ENCODE results near the gene ERC1.
A peak's percentile ranks its signal among the peaks of the same experiment; 100 is the strongest.

ERC1 gene

DNA sequence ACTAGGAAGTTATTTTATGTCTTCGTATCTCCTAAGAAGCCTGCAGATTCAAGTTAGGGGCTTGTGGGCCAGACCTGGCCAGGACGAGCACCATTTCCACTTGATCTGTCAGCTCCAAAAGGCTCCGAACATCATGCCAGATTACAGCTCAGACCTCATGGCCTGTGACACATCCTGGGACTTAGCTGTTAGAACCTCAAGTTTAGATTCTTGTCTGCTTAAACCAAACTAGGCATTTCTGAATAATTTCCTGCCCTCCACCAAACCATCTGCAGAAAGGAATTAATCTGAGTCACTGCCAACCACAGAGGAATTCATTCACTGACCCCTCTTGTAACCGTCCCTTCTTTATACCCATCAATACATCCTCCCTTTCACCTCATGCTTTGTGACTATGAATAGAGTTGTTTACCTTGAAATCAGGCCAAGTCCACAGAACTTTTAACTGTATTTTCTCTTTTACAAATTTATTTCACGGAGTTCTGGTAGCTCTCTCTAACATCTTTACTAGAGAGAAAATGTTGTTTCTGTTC, 483.1 kb downstream of the ERC1 start:
- peak; percentile 75 for DNase-seq (ENCODE audit: low spot score)
- ChIA-PET POLR2A (ENCODE audit: low non-redundant PET) (interaction anchor here (0.7 kb wide), 1 partner anchor 519 kb away, joined by 3 read pairs; no protein-coding TSS in a partner anchor), CTCF (interaction anchor here (0.5 to 1.9 kb wide), 2 partner anchors 356 to 446 kb away, joined by 4 to 5 read pairs; no protein-coding TSS in a partner anchor)
- peak overlapping the region; percentile 81 for H3K27ac ChIP-seq
- TF ChIP-seq, protein P1, sequence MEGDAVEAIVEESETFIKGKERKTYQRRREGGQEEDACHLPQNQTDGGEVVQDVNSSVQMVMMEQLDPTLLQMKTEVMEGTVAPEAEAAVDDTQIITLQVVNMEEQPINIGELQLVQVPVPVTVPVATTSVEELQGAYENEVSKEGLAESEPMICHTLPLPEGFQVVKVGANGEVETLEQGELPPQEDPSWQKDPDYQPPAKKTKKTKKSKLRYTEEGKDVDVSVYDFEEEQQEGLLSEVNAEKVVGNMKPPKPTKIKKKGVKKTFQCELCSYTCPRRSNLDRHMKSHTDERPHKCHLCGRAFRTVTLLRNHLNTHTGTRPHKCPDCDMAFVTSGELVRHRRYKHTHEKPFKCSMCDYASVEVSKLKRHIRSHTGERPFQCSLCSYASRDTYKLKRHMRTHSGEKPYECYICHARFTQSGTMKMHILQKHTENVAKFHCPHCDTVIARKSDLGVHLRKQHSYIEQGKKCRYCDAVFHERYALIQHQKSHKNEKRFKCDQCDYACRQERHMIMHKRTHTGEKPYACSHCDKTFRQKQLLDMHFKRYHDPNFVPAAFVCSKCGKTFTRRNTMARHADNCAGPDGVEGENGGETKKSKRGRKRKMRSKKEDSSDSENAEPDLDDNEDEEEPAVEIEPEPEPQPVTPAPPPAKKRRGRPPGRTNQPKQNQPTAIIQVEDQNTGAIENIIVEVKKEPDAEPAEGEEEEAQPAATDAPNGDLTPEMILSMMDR (conservative IDR thresholded peaks at IDR 0.05; ENCODE audit: low read depth) = no peak

DNA sequence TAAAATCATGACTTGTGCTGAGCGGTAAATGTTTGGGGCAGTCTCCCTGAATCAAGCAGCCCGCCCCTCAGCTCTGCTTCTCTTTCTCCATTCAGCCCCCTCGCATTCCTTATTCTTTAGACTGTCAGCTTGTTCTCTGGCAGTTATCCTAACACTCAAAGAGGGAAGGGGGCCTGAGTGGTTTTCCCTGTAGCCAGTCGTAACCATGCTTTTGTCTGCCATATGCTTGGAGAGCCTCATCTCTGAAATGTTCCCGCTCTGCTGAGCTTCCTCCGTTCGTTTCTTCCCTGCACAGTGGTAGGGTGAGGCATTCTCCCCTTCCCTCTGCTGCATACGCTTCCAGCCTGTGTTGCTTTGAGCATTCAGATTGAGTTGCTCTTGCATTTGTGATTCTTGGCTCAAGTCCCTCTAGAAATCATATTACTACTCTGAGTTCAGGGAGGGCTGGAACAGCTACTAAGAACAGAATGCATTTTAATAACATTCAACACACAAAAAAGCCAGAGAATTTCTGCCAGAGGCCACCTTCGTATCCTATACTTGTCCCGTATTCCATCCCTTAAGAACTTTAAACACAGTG, 483.6 kb downstream of the ERC1 start:
- ChIA-PET CTCF (interaction anchor here (1.9 kb wide), 1 partner anchor 356 kb away, joined by 5 read pairs; no protein-coding TSS in a partner anchor), POLR2A (ENCODE audit: low non-redundant PET) (interaction anchor here (0.7 kb wide), 1 partner anchor 518 kb away, joined by 3 read pairs; no protein-coding TSS in a partner anchor)
- DNase-seq (ENCODE audit: low spot score) = peak; percentile 19
- peak overlapping the region; percentile 81 for H3K27ac ChIP-seq
- TF ChIP-seq, protein P1 (conservative IDR thresholded peaks at IDR 0.05; ENCODE audit: low read depth) = no peak

DNA sequence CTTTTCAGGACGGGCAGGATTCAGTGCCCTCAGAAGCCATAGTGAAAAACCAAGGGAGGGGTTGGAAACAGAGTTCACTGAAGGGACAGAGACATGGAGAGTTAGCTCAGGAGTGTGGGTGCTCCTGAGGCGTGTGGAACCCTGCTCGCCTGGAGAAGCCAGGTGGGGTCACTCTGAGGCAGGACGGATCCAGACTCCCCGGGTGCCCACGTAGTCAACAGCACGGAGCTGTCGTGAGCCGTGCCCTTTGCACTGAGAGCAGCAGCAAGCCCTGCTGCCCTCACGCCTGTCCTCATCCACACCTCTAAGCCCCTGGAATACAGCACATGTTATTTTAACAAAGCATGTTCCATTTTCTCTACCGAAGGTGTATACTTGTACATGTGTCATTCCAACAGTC, 488.6 kb downstream of the ERC1 start:
- no peak for DNase-seq (ENCODE audit: low spot score)
- ChIA-PET CTCF (no interaction called here), POLR2A (ENCODE audit: low non-redundant PET) (no interaction called here)
- H3K27ac ChIP-seq = no peak overlapping the region
- TF ChIP-seq, protein P1 (conservative IDR thresholded peaks at IDR 0.05; ENCODE audit: low read depth) = no peak

DNA sequence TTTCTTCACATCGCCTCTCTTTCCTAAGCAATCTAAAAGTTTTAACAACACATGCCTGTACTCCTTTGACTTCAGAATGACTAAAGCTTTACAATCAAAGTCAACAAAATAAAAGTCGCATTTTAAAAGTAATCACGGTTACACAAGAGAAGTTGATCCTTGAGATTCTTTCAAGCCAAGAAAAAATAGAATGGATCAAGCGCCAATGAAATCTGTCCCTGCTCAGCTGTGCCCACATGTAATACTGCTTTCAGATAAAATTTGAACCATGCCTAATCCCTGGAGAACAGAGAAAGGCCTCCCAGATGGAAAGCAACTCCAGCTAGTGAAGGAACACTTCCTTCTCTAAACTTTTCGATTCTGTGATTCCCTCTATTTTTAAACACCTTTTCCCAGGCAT, 490.3 kb downstream of the ERC1 start:
- TF ChIP-seq, protein P1 (conservative IDR thresholded peaks at IDR 0.05; ENCODE audit: low read depth) = no peak
- POLR2A ChIA-PET (ENCODE audit: low non-redundant PET) = no interaction called here
- CTCF ChIA-PET = no interaction called here
- H3K27ac ChIP-seq = no peak overlapping the region
- DNase-seq (ENCODE audit: low spot score) = no peak

DNA sequence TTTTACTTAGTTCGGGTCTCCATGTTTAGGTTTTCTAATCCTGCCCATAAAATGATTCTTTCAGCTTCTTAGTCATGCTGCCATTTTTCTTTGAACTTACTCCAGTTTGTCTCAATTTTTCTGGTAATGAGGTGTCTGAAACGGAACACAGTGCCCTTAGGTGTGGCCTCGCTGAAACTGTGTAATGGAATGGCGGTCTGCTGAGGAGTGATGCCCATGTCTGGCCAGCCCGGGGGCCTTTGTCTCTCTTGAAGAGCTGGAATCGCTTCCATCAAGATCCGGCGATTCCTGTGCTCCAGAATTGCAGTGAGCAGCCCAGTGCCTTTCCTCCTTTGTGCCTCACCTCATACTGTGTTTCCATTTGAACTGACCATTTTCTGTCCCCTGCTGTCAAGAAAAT, 490.9 kb downstream of the ERC1 start:
- TF ChIP-seq, protein P1 (conservative IDR thresholded peaks at IDR 0.05; ENCODE audit: low read depth) = no peak
- CTCF ChIA-PET = no interaction called here
- POLR2A ChIA-PET (ENCODE audit: low non-redundant PET) = no interaction called here
- H3K27ac ChIP-seq = no peak overlapping the region
- DNase-seq (ENCODE audit: low spot score) = no peak

DNA sequence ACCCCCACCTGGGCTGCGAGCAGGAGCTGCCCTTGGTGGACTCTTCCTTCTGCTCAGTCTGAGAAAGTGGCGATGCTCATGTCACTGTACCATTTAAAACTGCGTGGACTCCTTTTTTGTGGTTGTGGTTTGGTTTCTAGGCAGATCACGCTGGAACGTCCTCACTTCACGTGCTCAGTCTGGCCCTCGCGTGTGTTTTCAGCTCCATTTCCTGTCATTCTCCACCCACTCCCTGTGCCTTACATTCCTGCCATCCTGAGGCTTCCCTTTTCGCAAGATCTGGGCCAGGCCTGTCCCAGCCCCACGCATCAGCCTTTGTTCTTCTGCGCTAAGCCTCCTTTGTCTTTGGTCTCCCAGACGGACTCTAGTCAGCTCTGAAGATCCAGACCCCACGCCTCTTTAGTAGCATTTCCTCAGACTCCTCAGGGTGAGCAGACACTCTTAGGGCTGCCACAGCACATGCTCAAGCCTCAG, 497.9 kb downstream of the ERC1 start:
- DNase-seq (ENCODE audit: low spot score) = no peak
- CTCF ChIA-PET = interaction anchor here (0.6 kb wide), 1 partner anchor 24 kb away, joined by 3 read pairs; no protein-coding TSS in a partner anchor
- H3K27ac ChIP-seq = peak overlapping the region; percentile 28
- TF ChIP-seq, protein P1 (conservative IDR thresholded peaks at IDR 0.05; ENCODE audit: low read depth) = no peak
- POLR2A ChIA-PET (ENCODE audit: low non-redundant PET) = no interaction called here

All from RWPE1 (cell line).